ENCODE measurements around the gene ADAM30. TPM values are rescaled to one million over a fixed set of nuclear protein-coding genes. Genes with fewer than 3 reads are reported as not detected.
"Not testable (repeated sequence)": the region's sequence is repeated elsewhere in the genome, so short reads cannot be mapped to it uniquely, and the experiment has no call there.

Gene ADAM30
- total RNA-seq, 2 experiments from 2014 or later, result not detected

- POLR2A ChIA-PET; DNase-seq; H3K9me3 Mint-ChIP-seq; H3K4me3 Mint-ChIP-seq; H3K36me3 Mint-ChIP-seq; ATAC-seq (ENCODE audit: low read depth): not testable (repeated sequence)
- Mint-ChIP-seq H3K27ac (peak overlapping the region; percentile 62), H3K27me3 (peaks cover 19% of the 10 kb centered on the region), H3K4me1 (peaks cover 21% of the 10 kb centered on the region)
Measured at GRCh38 chr1:119858556-119859214, 37.6 kb downstream of the ADAM30 start.

DNA sequence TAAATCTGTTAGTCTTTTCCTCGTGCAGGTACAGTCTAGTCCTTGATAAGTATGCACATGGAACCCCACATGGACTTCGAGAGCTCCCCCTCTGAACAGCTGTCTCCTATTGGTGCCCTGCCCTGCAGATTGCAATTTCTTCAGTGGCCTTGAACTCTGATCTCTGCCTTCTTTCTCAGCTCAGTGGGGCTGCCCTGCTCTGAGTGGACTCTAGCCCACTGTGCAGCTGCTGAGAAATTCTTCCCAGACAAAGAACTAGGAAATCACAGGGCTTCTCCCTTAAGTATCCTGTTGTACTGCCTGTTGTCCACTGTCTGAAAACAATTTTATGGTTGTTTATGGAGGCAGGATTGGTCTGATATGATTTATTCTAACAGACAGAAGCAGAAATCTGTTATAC, 38.2 kb downstream of the ADAM30 start:
- POLR2A ChIA-PET, result no interaction called here
- H3K36me3 Mint-ChIP-seq, result no peaks in the 10 kb centered on the region
- no peak overlapping the region for H3K4me3 Mint-ChIP-seq
- no peaks in the 10 kb centered on the region for H3K9me3 Mint-ChIP-seq
- H3K27me3 Mint-ChIP-seq, result peaks cover 14% of the 10 kb centered on the region
- peaks cover 21% of the 10 kb centered on the region for H3K4me1 Mint-ChIP-seq
- ATAC-seq (ENCODE audit: low read depth) (no peak), DNase-seq (no peak)
- no peak overlapping the region for H3K27ac Mint-ChIP-seq

GRCh38 chr1:119853155-119853554, 43.2 kb downstream of the ADAM30 start:
- no peaks in the 10 kb centered on the region for H3K36me3 Mint-ChIP-seq
- POLR2A ChIA-PET, result no interaction called here
- H3K27me3 Mint-ChIP-seq, result peaks cover 6% of the 10 kb centered on the region
- H3K4me3 Mint-ChIP-seq, result no peak overlapping the region
- H3K9me3 Mint-ChIP-seq, result no peaks in the 10 kb centered on the region
- ATAC-seq (ENCODE audit: low read depth) (no peak), DNase-seq (no peak)
- no peaks in the 10 kb centered on the region for H3K4me1 Mint-ChIP-seq
- no peak overlapping the region for H3K27ac Mint-ChIP-seq

DNA sequence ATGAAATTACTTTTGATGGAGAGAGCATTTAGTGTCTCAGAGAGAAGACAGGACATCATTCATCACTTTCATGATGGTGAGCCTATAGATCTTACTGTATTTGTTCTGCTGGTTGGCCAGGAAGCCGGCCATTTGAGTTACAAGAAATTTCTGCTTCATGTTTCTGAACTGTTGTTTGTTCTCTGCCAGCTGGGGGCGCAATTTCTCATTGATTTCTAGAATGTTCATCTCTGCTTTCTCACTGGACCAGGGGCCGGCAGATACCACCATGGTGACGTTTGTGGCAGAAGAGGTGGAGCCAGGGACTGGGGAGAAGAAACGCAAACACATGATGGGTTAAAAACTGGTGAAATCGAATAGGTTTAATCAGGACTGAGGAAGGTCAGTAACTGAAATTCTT, 52.1 kb downstream of the ADAM30 start:
- H3K36me3 Mint-ChIP-seq; H3K4me1 Mint-ChIP-seq; H3K9me3 Mint-ChIP-seq; H3K4me3 Mint-ChIP-seq; POLR2A ChIA-PET; DNase-seq; ATAC-seq (ENCODE audit: low read depth); H3K27ac Mint-ChIP-seq: not testable (repeated sequence)
- peaks cover 25% of the 10 kb centered on the region for H3K27me3 Mint-ChIP-seq

Other genes with a start within 250 kb of the ADAM30 start
- under 1 TPM; 0.22 to 0.31 TPM for gene ZNF697, start 248.2 kb downstream of the ADAM30 start, total RNA-seq
- gene PHGDH, start 184.6 kb downstream of the ADAM30 start, total RNA-seq, result 100 to 1,000 TPM; 147 to 156 TPM
- gene HMGCS2, start 127.6 kb downstream of the ADAM30 start, total RNA-seq, result not detected
- 10 to 100 TPM in 1 of 2 experiments, 1 to 10 TPM in 1; 9.1 to 10.3 TPM for gene REG4, start 85.1 kb downstream of the ADAM30 start, total RNA-seq
- gene NOTCH2, start 173.1 kb upstream of the ADAM30 start, total RNA-seq, result 10 to 100 TPM; 78.0 to 89.2 TPM

Data from activated naive CD8-positive, alpha-beta T cell treated with anti-CD3 and anti-CD28 coated beads, Interleukin-2, amount 10 ng/mL, durations not matched to agents 7 days and 5 days (primary cell).